Epidermal melanocyte (primary cell): Measurements from ENCODE around the gene PRICKLE1.

Experiments
- DNase-seq: peaks from one replicate; pipeline ENCODE4 v3.0.0; 2011; ENCODE audit warnings: low spot score; ENCODE audit not compliant: insufficient read length

PRICKLE1 gene

GRCh38 chr12:42459336-42459847 lies 130.2 kb downstream of the PRICKLE1 start:
- no peak for DNase-seq

GRCh38 chr12:42458575-42458974 lies 131.0 kb downstream of the PRICKLE1 start:
- DNase-seq = no peak

- DNase-seq = no peak
These were observed 139.3 kb downstream of the PRICKLE1 start for GRCh38 chr12:42450248-42450647.

GRCh38 chr12:42448841-42449240 lies 140.7 kb downstream of the PRICKLE1 start:
- no peak for DNase-seq

- DNase-seq = no peak
These were observed 142.2 kb downstream of the PRICKLE1 start for GRCh38 chr12:42447371-42447786.

GRCh38 chr12:42446761-42447160 lies 142.8 kb downstream of the PRICKLE1 start:
- no peak for DNase-seq

GRCh38 chr12:42445891-42446290 lies 143.7 kb downstream of the PRICKLE1 start:
- DNase-seq = no peak

- no peak for DNase-seq
These were observed 145.2 kb downstream of the PRICKLE1 start for GRCh38 chr12:42444192-42444943.

GRCh38 chr12:42442888-42443287 lies 146.7 kb downstream of the PRICKLE1 start:
- DNase-seq = no peak

- DNase-seq = no peak
These were observed 147.2 kb downstream of the PRICKLE1 start for GRCh38 chr12:42442311-42442759.

GRCh38 chr12:42440608-42441007 lies 148.9 kb downstream of the PRICKLE1 start:
- DNase-seq = no peak

GRCh38 chr12:42432517-42433140 lies 156.9 kb downstream of the PRICKLE1 start:
- no peak for DNase-seq

GRCh38 chr12:42428850-42429249 lies 160.7 kb downstream of the PRICKLE1 start:
- DNase-seq = no peak

GRCh38 chr12:42426746-42427145 lies 162.8 kb downstream of the PRICKLE1 start:
- DNase-seq = no peak

GRCh38 chr12:42422785-42423184 lies 166.8 kb downstream of the PRICKLE1 start:
- DNase-seq = no peak

- DNase-seq = no peak
These were observed 167.4 kb downstream of the PRICKLE1 start for GRCh38 chr12:42421844-42422779.

- DNase-seq = no peak
These were observed 169.2 kb downstream of the PRICKLE1 start for GRCh38 chr12:42420395-42420794.

- DNase-seq = no peak
These were observed 179.2 kb downstream of the PRICKLE1 start for GRCh38 chr12:42410340-42410739.

- no peak for DNase-seq
These were observed 180.1 kb downstream of the PRICKLE1 start for GRCh38 chr12:42409471-42409870.

- DNase-seq = no peak
These were observed 182.2 kb downstream of the PRICKLE1 start for GRCh38 chr12:42407306-42407705.
